MM.1S (cell line): ENCODE data around the gene OR52D1.

Source experiments
- DNase-seq: peaks from one replicate; pipeline ENCODE4 v3.0.0-alpha.2; 2015
- H2AFZ ChIP-seq: fragments of 300-600 bp; sonication (generic); 2 replicates; pipeline ENCODE4 v1.6.0; 2016; ENCODE audit warnings: antibody characterized with exemption, low read length
- H3F3A ChIP-seq: fragments of 300-600 bp; sonication (generic); 2 replicates; pipeline ENCODE4 v1.6.1; 2016; ENCODE audit warnings: mild to moderate bottlenecking, antibody characterized with exemption, low read length, moderate library complexity, mixed read lengths; ENCODE audit not compliant: insufficient read depth
- H3K27ac ChIP-seq: fragments of 300-600 bp; sonication (generic); 2 replicates; pipeline ENCODE4 v1.5.1; 2016; ENCODE audit warnings: mild to moderate bottlenecking, low read length
- H3K27me3 ChIP-seq: fragments of 300-600 bp; sonication (generic); replicated peaks from 2 replicates; pipeline ENCODE4 v1.6.0; 2016; ENCODE audit warnings: low read length; ENCODE audit not compliant: insufficient read depth
- H3K36me3 ChIP-seq: fragments of 300-600 bp; sonication (generic); replicated peaks from 2 replicates; pipeline ENCODE4 v1.6.1; 2016; ENCODE audit warnings: mild to moderate bottlenecking, low read length, mixed read lengths; ENCODE audit not compliant: insufficient read depth
- H3K4me1 ChIP-seq: fragments of 300-600 bp; sonication (generic); 2 replicates; pipeline ENCODE4 v1.6.1; 2016; ENCODE audit warnings: low read length, mixed read lengths
- H3K4me2 ChIP-seq: fragments of 300-600 bp; sonication (generic); 2 replicates; pipeline ENCODE4 v1.6.0; 2016; ENCODE audit warnings: low read depth, low read length
- H3K4me3 ChIP-seq: fragments of 300-600 bp; sonication (generic); 2 replicates; pipeline ENCODE4 v1.5.1; 2016; ENCODE audit warnings: low read length, mixed read lengths
- H3K79me2 ChIP-seq: fragments of 300-600 bp; sonication (generic); 2 replicates; pipeline ENCODE4 v1.6.1; 2016; ENCODE audit warnings: mixed run types, low read length, mixed read lengths
- H3K9ac ChIP-seq: fragments of 300-600 bp; sonication (generic); 2 replicates; pipeline ENCODE4 v1.6.1; 2016; ENCODE audit warnings: low read length, mixed read lengths
- H3K9me2 ChIP-seq: fragments of 300-600 bp; sonication (generic); replicated peaks from 2 replicates; pipeline ENCODE4 v1.6.1; 2016; ENCODE audit warnings: mild to moderate bottlenecking, low read length, mixed read lengths; ENCODE audit not compliant: insufficient read depth
- H3K9me3 ChIP-seq: fragments of 300-600 bp; sonication (generic); replicated peaks from 2 replicates; pipeline ENCODE4 v1.6.1; 2016; ENCODE audit warnings: mild to moderate bottlenecking, low read length, mixed read lengths; ENCODE audit not compliant: insufficient read depth
- H4K20me1 ChIP-seq: fragments of 300-600 bp; sonication (generic); 2 replicates; pipeline ENCODE4 v1.6.1; 2016; ENCODE audit warnings: mild to moderate bottlenecking, low read length, moderate library complexity, mixed read lengths; ENCODE audit not compliant: insufficient read depth
- EZH2 ChIP-seq: fragments of 300-600 bp; sonication (generic); optimal IDR thresholded peaks from 2 replicates; pipeline ENCODE3; 2017; ENCODE audit warnings: low read depth, mild to moderate bottlenecking, antibody characterized with exemption, low read length, mixed read lengths
- EZH2phosphoT487 ChIP-seq: fragments of 300-600 bp; sonication (generic); IDR thresholded peaks from 2 replicates; pipeline ENCODE4 v1.6.1; 2018; ENCODE audit warnings: antibody characterized with exemption, low read length
- TF ChIP-seq, protein P1 (sequence below): fragments of 300-600 bp; sonication (generic); IDR thresholded peaks from 2 replicates; pipeline ENCODE4 v1.5.1; 2016; ENCODE audit warnings: antibody characterized with exemption, low read length, mixed read lengths

Gene OR52D1

DNA sequence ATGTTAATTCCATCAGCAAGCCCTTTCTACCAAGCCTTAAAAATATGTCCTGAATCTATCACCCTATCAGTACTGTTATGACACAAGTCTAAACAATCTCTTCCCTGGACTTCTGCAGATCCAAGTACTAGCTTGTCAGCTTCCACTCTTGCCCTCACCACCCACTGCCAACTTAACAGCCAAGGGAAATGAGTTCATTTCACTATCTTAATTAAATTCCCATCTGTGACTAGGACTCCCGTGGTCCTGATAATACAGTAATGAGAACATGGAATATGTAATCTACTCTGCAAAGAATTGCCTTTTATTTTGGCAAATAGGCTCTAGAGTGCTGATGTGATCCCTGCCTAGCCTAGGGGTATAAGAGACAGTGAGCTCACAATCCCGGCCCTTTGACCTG, 11.2 kb downstream of the OR52D1 start:
- Histone ChIP-seq H3K9me2 (no peaks in the 10 kb centered on the region), H4K20me1 (no peaks in the 10 kb centered on the region), H3K4me3 (no peak overlapping the region), H3F3A (no peaks in the 10 kb centered on the region), H2AFZ (no peak overlapping the region), H3K4me2 (no peak overlapping the region), H3K36me3 (no peaks in the 10 kb centered on the region), H3K4me1 (no peaks in the 10 kb centered on the region), H3K79me2 (no peaks in the 10 kb centered on the region), H3K9me3 (no peaks in the 10 kb centered on the region), H3K27ac (no peak overlapping the region), H3K9ac (no peak overlapping the region), H3K27me3 (no peaks in the 10 kb centered on the region)
- no peak for DNase-seq
- TF ChIP-seq EZH2phosphoT487 (no peak), EZH2 (no peak)
- TF ChIP-seq, protein P1, sequence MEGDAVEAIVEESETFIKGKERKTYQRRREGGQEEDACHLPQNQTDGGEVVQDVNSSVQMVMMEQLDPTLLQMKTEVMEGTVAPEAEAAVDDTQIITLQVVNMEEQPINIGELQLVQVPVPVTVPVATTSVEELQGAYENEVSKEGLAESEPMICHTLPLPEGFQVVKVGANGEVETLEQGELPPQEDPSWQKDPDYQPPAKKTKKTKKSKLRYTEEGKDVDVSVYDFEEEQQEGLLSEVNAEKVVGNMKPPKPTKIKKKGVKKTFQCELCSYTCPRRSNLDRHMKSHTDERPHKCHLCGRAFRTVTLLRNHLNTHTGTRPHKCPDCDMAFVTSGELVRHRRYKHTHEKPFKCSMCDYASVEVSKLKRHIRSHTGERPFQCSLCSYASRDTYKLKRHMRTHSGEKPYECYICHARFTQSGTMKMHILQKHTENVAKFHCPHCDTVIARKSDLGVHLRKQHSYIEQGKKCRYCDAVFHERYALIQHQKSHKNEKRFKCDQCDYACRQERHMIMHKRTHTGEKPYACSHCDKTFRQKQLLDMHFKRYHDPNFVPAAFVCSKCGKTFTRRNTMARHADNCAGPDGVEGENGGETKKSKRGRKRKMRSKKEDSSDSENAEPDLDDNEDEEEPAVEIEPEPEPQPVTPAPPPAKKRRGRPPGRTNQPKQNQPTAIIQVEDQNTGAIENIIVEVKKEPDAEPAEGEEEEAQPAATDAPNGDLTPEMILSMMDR, result no peak

DNA sequence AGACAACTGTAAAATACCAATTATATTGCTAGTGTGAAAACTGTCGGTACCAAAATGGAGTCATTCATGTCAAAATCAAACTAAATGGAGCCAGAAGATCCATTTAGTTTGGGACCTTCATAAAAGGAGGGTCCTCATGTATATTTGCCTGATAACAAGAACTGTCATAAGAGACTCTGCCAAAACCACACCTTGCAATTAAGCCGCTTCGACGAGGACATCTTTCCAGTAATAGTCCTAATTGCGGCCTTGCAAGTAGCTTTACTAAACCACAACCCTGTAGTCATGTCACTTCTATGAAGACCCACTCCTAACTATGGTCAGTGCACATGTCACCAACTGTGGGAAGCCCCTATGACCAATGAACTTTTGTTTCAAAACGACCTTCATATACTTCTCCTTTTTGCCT, 11.9 kb downstream of the OR52D1 start:
- Histone ChIP-seq H3K9me3 (no peaks in the 10 kb centered on the region), H3K4me1 (no peaks in the 10 kb centered on the region), H4K20me1 (no peaks in the 10 kb centered on the region), H3K79me2 (no peaks in the 10 kb centered on the region), H3K9me2 (no peaks in the 10 kb centered on the region), H3K4me3 (no peak overlapping the region), H3F3A (no peaks in the 10 kb centered on the region), H3K27me3 (no peaks in the 10 kb centered on the region), H3K4me2 (no peak overlapping the region), H2AFZ (no peak overlapping the region), H3K36me3 (no peaks in the 10 kb centered on the region), H3K9ac (no peak overlapping the region), H3K27ac (no peak overlapping the region)
- TF ChIP-seq EZH2, result no peak
- TF ChIP-seq, protein P1, result no peak
- TF ChIP-seq EZH2phosphoT487, result no peak
- DNase-seq, result no peak

DNA sequence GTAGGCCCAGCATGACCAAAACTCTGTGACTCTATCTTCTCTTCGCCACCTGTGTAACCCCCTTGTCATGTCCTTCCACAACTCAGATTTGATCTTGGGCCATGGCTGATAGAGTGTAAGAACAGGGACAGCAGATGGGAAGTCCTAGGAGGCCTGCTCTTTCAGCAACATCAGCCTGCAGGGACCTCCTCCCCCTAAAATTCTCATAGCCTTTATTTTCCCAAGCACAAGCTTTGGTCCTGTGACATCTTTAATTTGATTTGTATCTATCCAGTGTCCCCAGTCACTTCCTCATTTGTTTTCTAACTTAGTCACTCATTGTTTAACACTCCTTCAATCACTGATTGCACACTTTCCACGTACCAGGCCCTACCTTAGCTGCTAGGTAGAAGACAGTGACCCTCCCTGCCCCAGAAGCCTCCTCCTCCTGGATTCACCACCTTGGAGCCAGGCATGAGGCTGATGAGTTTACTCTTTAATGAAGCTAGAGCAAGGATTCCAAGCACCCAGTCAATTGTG, 16.0 kb downstream of the OR52D1 start:
- TF ChIP-seq EZH2phosphoT487 (no peak), EZH2 (no peak)
- TF ChIP-seq, protein P1, result no peak
- Histone ChIP-seq H3K9me3 (no peaks in the 10 kb centered on the region), H3K27ac (no peak overlapping the region), H3K27me3 (no peaks in the 10 kb centered on the region), H3K4me2 (no peak overlapping the region), H4K20me1 (no peaks in the 10 kb centered on the region), H3K9ac (no peak overlapping the region), H2AFZ (no peak overlapping the region), H3K4me1 (no peaks in the 10 kb centered on the region), H3K4me3 (no peak overlapping the region), H3K9me2 (no peaks in the 10 kb centered on the region), H3F3A (no peaks in the 10 kb centered on the region), H3K79me2 (no peaks in the 10 kb centered on the region), H3K36me3 (no peaks in the 10 kb centered on the region)
- DNase-seq, result no peak
